OCI-LY3 (cell line): Measurements from ENCODE around the gene DRAP1.

Experiments used
- CTCF ChIP-seq: fragments of 200-600, 300-600 bp; sonication (generic); IDR thresholded peaks from 2 replicates; pipeline ENCODE4 v1.5.1; 2014; ENCODE audit warnings: antibody characterized with exemption, low read length, low read depth
- EZH2phosphoT487 ChIP-seq: fragments of 200-600 bp; shearing (Covaris generic); IDR thresholded peaks from 2 replicates; pipeline ENCODE4 v1.6.1; 2018; ENCODE audit warnings: antibody characterized with exemption, mixed run types, low read depth

DNA sequence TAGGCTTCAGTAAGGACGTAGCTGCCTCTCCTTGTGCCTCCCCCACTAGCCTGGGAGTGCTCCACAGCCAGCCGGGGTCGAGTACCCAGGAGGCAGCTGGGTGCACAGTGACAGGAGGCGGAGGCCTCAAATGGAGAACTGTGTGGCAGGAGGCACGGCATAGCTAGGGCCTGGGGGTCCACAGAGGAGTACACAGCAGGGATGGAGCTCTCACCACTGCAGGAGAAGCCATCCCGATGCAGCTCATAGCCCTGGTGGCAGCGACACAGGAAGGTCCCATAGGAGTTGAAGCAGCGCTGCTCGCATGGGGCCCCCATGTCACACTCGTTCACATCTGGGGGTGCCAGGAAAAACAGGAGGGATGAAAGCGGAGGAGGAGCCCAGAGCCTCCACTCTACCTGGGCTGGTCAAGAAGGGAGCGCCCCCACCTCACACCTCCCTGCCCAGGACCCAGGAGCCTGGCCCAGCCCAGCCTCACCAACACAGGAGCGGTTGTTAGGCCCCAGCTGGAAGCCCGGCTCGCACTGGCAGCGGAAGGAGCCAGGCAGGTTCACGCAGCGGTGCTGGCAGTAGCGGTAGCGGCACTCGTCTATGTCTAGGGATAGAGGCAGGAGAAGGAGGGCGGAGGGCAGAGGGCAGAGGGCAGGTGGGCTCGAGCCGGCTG, 49.5 kb upstream of the DRAP1 start:
- TF ChIP-seq EZH2phosphoT487 (no peak), CTCF (no peak)
